Hematopoietic multipotent progenitor cell (in vitro differentiated cells): ENCODE data around the gene GAK. TPM values are rescaled to one million over a fixed set of nuclear protein-coding genes. Genes with fewer than 3 reads are reported as not detected.
A peak's percentile ranks its signal among the peaks of the same experiment; 100 is the strongest.
"Not testable (repeated sequence)": the region's sequence is repeated elsewhere in the genome, so short reads cannot be mapped to it uniquely, and the experiment has no call there.

Experiments used
- DNase-seq, 3 donors: peaks; one replicate each; pipeline ENCODE4 v3.0.0-alpha.2; 2011 to 2015; ENCODE audit warnings: low read depth in 2 of 3, low spot score in 2 of 3
- total RNA-seq: library from RNA; depleted of rRNA; stranded (reverse); fragments of >200 nt; gene quantifications from one replicate; pipeline ENCODE4 v1.2.3, GENCODE V29; 2012

The GAK gene
- 107 TPM for total RNA-seq

- DNase-seq: peak; percentile 95 to 98 (median 96)
Measured at GRCh38 chr4:931960-932712, at the start of gene GAK, which contains the start of gene TMEM175. GAK (minus strand) TSS chr4:932316; CDS start chr4:932187, 129 bp downstream. TMEM175 (plus strand) TSS chr4:932460; CDS start chr4:947740, 15,280 bp downstream.

DNA sequence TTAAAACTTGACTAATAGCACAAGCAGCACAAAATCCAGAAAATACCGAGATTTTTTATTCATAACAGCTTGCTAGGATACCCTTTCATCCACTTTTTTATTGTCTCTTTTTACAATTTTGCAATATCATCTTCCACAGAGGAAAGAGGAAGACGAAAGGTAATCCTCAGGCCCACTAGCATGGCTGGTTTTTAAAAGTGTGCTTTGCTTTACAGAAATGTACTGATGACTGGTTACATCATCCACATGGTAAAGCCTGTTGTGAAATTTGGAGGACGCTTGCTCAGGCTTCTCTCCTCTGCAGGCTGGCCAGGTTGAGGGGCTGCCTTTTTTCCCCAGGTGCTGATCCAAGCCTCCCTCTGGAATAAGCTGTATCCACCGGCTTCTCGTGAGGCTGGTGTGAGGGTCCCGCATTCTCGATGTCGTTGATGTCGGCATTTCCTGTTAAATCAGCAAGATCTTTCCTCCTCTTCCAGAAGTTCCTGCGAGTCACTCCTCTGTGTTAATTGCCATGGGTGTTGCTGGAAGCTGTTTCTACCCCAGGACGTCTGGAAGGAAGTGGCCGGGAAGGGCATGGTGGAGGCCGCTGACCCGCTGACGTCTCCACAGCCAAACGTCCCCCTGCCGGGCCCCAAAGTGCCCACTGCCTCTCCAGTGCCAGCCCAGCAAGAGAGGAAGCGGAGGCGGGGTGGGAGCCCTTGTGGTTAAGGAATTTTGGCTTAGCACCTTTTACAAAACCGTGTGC lies 47.0 kb upstream of the GAK start:
- DNase-seq: peak in 1 of 3 donors; percentile 48

DNA sequence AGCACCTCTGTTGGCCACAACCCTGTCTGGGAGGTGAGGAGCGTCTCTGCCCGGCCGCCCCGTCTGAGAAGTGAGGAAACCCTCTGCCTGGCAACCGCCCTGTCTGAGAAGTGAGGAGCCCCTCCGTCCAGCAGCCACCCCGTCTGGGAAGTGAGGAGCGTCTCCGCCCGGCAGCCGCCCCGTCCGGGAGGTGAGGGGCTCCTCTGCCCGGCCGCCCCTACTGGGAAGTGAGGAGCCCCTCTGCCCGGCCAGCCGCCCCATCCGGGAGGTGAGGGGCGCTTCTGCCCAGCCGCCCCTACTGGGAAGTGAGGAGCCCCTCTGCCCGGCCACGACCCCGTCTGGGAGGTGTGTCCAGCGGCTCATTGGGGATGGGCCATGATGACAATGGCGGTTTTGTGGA lies 43.9 kb upstream of the GAK start:
- DNase-seq: not testable (repeated sequence)

- DNase-seq: no peak
Measured at GRCh38 chr4:974668-975067, 42.6 kb upstream of the GAK start.

DNA sequence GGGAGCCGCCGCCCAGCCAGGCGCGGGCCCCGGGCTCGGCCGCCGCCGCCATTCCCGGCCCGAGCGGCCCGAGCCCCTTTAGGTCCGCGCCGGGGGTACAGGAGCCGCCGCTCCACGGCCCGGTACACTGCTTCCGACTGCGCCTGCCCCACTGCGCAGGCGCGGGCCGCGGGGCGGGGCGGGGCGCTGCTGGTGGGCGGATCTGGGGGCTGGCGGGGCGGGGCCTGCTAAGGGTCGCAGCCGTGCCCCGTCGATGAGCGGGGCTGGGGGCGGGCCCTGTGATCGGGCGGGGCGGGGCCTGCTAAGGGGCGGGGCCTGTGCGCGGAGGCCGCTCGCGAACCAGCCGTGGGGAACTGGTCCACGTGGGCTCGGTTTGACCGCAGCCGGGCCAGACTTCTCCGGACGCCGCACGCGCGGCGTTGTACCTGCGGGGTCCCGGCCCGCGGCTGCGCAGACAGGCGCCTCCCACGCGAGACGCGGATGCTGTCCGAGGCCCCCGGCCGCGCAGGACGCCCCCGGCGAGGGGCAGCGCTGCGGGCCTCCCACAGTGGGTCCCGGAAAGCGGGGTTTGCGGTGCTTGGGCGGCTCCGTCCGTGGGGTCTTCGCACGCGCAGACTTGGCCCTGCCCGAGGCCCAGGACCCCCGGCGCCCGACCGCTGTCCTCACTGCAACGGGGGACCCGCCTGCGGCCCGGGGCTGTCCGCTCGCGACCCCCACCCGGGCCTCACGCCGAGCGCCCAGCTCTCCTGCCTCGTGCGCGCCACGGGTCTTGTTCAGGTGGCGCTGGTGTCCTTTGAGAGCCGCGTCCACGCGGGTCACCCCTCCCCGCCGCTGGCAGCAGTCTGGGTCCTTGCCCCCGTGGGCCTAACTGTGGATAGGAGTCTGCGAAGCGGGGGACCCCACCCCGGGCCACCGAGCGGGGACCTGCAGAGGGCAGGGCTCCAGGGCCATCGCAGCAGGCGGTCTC lies 41.6 kb upstream of the GAK start, which contains the start of gene DGKQ:
Gene DGKQ (minus strand): TSS at position 139 of the 967 bp plus-strand sequence. CDS start 87 bp downstream, at position 52.
- DNase-seq: peak; percentile 83 to 91 (median 84)

DNA sequence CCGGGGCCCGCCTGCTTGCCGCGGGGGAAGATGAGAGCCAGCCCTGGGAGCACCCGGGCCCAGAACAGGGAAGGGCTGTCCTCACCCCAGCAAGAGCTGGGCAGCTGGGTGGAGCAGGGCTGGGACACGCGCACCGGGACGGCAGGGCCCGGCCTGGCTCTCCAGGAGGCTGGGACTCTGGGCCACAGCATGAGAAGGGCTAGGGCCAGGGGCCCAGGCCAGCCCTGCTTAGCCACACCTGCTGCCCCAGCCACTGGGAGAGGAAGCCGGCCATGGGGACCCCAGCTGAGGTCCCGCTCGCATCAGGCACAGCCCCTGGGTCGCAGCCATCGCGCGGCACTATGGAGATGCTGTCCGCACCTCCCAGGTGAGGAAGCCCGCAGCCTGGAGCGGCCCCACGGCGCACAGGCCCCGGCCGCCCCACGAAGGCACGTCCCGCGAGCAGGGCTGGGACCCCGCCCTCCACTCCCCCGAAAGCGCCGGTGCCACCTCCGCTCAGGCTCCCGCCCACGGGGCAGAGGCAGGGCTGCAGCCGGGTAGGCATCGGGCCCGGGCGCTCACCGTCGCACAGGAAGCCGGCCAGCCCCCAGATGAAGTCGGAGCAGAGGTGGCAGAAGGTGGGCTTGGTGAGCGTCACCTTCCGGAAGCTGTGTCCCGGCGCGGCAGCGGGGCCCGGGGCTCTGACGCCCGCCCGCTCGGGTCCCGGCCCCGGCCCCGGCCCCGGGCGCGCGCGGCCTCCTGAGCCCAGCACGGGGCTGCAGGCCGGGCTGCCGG lies 40.7 kb upstream of the GAK start:
- peak; percentile 33 to 37 (median 37) for DNase-seq

DNA sequence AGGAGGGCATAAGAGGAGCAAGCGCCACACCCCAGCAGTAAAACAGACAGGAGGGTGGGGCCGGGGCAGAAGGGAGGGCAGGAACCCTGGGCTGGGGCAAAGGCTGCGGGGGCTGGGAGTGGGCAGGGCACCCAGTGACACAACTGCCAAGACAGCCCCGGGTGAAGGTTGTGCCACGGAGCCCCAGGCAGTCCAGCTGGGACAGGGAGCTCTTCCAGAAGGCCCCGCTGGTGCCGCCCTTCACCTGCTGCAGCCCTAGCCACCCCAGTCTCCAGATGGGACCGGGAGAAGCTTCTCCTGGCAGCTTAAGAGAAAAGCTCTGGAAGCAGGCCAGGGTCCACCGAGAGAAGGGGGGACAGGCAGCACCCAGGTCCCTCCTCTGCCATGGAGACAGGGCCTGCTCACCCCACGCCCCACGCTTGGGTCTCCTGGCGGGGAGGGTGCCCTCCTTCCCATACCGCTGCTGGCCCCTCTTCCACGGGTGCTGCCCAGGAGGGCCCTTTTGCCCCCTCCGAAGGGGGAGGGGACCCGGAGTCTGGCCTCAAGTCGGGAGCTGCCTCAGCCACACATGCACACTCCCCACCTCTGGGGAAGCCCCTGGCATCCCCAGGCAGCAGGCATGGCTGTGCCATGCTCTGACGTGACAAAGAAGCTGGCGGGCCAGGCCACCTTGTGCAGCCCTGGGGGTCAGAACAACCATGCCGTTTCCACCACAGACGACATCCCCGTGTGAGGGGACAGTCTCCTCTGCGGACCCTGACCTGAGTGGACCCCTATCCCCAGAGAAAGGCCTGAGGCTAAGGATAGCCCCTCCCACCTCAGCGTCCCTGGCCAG lies 39.8 kb upstream of the GAK start:
- DNase-seq: no peak

- no peak for DNase-seq
Measured at GRCh38 chr4:970854-971520, 38.9 kb upstream of the GAK start.

- DNase-seq: no peak
Measured at GRCh38 chr4:970046-970745, 38.1 kb upstream of the GAK start.

DNA sequence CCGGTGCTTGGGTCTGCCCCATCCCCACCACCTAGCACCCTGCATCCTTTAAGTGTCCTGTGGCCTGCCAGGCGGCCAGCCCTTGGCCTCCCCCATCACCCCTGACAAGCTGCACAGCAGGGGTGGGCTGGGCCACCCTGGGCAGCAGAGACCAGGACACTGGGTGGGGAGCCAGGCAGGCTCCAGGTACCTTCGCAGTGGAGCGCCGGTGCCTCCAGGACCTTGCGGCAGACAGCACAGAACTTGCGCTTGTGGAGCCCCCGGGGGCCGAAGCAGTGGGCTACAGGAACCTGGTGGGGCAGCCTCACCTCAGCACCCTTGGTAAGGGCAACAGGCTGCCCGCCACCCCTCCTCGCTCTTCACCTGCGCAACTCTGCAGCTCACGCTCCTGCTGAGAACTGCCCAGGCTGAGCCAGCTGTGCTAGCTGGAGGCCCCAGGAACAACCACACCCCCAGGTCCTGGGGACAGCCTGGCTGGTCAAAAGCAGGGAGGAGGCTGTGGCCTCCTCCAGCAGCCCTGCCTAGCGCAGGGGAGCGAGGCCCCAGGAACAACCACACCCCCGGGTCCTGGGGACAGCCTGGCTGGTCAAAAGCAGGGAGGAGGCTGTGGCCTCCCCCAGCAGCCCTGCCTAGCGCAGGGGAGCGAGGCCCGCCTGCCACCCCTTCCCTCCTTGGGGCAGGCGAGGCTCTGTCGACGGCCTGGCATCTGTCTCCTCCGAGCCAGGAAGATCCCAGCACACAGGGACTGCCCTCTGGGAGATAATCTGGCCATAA lies 36.7 kb upstream of the GAK start:
- no peak for DNase-seq

DNA sequence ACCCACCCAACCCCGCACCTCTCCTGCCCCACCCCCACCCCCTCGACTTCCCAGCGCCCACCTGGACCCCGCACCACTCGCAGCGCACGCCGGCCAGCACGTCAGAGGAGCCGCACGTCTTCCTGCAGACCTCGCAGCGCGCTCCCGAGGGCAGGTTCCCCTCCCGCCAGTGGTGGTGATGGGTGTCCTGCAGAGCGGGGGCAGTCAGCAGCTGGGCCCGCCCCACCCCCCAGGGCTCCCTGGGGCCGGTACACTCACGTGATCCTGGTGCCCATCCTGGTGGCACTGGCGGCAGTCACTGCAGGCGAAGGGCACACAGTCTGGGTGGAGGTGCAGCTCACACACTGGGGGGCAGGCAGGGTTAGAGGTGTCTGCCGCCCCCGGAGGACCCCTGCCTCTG lies 36.1 kb upstream of the GAK start:
- DNase-seq: no peak

DNA sequence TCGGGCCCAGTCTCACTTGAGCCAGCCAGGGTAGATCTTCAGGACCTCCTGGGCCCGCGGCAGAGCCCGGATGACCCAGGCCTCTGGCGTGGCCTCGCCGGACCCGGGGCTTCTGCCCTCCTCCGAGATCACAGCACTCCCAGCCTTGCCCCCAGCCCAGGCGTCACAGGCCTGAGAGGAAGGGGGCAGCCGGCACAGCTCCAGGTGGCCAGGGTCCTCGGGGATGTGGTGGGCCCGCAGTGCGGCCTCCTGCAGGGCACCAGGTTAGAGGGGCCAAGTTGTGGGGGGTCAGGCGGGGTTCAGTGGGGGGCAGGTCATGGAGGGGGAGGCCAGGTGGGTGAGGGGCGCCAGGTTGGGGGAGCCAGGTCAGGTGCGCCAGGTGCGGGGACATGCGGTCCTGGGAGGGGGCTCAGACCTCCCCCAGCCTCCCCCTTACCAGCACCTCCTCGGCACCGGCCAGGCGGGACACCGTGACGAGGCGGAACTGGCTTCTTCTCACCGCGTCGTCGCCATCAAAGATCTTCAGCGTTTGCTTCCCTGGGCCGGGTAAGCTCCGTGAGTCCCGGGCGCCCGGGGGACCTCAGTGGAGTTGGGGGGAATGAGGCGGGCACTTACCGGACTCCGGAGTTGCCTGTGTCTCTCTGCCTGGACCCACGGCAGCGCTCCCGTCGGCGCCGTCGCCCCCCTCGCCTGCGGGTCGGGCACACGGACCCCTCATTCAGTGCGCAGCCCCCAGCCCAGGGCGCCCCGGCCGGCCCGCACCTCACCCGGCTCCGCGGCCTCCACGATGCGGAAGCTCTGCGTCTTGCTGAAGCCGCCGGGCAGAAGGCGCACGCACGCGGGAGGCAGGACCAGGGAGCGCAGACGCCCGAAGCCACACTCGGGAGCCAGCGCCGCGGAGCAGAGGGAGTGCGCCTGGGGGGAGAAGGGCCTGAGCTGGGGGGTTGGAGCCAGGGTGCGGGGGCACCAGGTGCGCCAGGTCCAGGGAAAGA lies 35.3 kb upstream of the GAK start:
- DNase-seq: peak in 1 of 3 donors; percentile 21

- no peak for DNase-seq
Measured at GRCh38 chr4:966266-967112, 34.4 kb upstream of the GAK start.

GRCh38 chr4:965766-966134 lies 33.6 kb upstream of the GAK start:
- DNase-seq: no peak
